Measurements from ENCODE around the gene GSTA5. TPM values are rescaled to one million over a fixed set of nuclear protein-coding genes. Genes with fewer than 3 reads are reported as not detected.
A peak's percentile ranks its signal among the peaks of the same experiment; 100 is the strongest.
"Not testable (repeated sequence)": the region's sequence is repeated elsewhere in the genome, so short reads cannot be mapped to it uniquely, and the experiment has no call there.

Gene GSTA5
- not detected for polyA plus RNA-seq

DNA sequence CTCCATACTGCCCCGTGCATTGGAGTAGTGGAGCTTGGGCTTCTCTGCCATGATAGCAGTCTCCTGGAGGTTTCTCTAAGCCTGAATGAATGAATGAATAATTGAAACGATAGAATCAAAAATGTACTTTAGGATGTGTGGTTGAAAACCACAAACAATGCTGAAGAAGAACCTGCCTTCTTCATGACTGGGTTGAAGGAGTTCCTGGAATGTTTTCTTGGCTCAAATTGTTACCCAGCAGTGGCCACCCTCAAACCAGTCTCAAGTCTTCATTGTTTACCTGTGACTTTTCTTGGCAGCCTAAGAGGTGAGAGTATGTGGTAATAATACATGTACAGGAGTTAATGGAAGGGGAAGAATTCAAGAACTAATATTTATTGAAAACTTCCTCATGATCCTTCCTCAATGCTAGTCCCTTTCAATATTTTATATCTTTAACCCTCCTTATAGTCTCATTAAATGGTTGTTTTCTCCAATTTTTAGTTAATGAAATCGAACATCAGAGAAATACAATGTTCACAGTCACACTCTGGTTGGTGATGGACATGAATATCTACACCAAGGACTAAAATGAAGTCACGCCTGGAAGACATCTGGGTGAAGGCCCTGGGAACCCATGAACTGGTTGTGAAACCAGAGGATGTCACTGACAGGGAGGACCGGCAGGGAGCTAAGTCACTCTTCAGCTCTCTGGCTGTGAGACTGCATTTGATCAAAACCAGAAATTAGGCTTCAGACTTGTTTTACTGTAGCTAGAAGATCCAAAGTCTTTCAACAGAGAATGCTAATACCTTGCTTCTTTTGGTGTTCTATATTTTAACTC lies at the start of gene GSTA5:
Gene GSTA5 (minus strand): TSS at position 51 of the 823 bp plus-strand sequence.
- H3K27me3 Mint-ChIP-seq (ENCODE audit: low read depth in 3 of 3): peaks cover 6 to 8% (median 7%) of the 10 kb centered on the region in 3 donors
- no peak within 1 kb of the TSS for H3K4me3 Mint-ChIP-seq
- no peaks in the 10 kb centered on the region for H3K4me1 Mint-ChIP-seq

GRCh38 chr6:52890018-52890417 lies 49.4 kb upstream of the GSTA5 start:
- Mint-ChIP-seq H3K36me3 (no peaks in the 10 kb centered on the region), H3K27me3 (ENCODE audit: low read depth in 3 of 3) (peaks cover 2% of the 10 kb centered on the region in 3 donors), H3K9me3 (no peaks in the 10 kb centered on the region), H3K4me1 (no peaks in the 10 kb centered on the region), H3K27ac (no peak overlapping the region), H3K4me3 (no peak overlapping the region)
- DNase-seq: no peak

More for the DNA sequence above, at the start of gene GSTA5:
- H3K27ac Mint-ChIP-seq: no peak within 1 kb of the TSS
- no peaks in the 10 kb centered on the region for H3K36me3 Mint-ChIP-seq
- DNase-seq: no peak
- H3K9me3 Mint-ChIP-seq: no peaks in the 10 kb centered on the region

DNA sequence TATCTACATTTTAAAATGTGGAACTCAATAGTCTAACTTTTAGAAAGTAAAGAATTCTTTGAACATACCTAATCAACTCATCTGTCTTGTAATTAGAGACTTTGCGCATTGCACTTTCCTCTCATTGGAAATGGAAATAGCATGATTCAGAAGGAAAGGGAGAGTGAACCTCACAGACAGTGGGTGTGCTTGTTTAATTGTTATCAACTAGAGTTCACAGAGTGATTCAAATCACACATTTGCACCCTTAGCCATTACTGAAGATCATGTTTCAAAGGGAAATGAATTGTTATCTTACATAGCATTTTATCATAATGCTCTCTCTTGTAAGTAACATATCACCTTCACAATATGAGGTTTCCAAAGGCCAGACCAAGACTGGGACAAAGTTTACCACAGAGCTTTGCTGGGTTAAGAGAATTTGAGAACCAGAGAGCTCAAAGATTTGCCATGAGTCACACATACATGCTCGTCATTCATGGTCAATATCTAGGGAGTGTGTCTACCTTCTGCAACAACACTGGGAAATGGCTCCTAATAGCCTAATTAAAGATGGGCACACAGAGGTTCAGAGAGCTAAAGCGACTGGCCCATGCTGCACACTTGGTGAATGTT lies 47.4 kb upstream of the GSTA5 start:
- Mint-ChIP-seq H3K4me3 (no peak overlapping the region), H3K36me3 (no peaks in the 10 kb centered on the region), H3K4me1 (no peaks in the 10 kb centered on the region), H3K27me3 (ENCODE audit: low read depth in 3 of 3) (peaks cover 0 to 2% (median 2%) of the 10 kb centered on the region in 3 donors), H3K9me3 (no peaks in the 10 kb centered on the region), H3K27ac (no peak overlapping the region)
- no peak for DNase-seq

- peaks cover 0 to 2% (median 0%) of the 10 kb centered on the region in 3 donors for H3K27me3 Mint-ChIP-seq (ENCODE audit: low read depth in 3 of 3)
- DNase-seq: peak; percentile 61 to 70 (median 69)
- H3K36me3 Mint-ChIP-seq: no peaks in the 10 kb centered on the region
- no peaks in the 10 kb centered on the region for H3K9me3 Mint-ChIP-seq
- H3K27ac Mint-ChIP-seq: peak overlapping the region in 4 of 6 donors; percentile 31 to 82 (median 60)
- peaks cover 6 to 7% of the 10 kb centered on the region in 2 donors for H3K4me1 Mint-ChIP-seq
- peak overlapping the region; percentile 83 to 90 (median 86) for H3K4me3 Mint-ChIP-seq
Measured at GRCh38 chr6:52881996-52882841, 41.6 kb upstream of the GSTA5 start.

DNA sequence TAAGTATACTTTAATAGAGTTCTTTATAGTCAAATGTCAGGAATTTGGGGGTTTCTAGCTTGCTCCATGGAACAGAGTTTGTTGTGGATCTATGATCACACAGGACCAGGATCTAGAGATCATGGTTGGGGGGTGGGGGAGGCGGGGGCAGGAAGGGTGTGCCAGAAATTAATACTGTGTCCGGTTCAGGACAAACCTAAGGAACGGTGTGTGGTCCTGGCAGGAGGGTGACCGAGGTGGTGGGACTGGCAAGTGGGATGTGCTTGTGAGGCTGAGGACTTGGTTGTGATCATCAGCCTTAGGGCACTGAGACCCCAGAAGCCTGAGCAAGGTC lies 41.0 kb upstream of the GSTA5 start:
- Mint-ChIP-seq H3K9me3 (no peaks in the 10 kb centered on the region), H3K4me1 (peaks cover 6 to 7% of the 10 kb centered on the region in 2 donors), H3K27me3 (ENCODE audit: low read depth in 3 of 3) (peaks cover 0 to 2% (median 0%) of the 10 kb centered on the region in 3 donors), H3K27ac (no peak overlapping the region), H3K36me3 (no peaks in the 10 kb centered on the region), H3K4me3 (peak overlapping the region; percentile 83 to 90 (median 86))
- DNase-seq: no peak

DNA sequence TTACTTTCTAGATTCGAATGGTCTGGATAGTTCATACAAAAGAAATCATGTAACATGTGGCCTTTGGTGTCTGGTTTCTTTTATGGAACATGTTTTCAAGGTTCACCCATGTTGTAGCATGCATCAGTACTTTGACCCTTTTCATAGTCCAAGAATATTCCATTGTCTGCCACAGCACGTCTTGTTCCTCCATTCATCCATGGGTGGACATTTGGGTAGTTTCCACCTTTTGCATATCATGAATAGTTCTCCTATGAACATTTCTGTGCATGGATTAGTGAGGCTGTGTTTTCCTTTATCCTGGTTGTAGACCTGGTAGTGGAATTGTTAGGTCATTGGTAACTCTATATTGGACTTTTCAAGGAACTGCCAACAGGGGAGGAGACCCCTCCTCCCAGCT lies 37.2 kb upstream of the GSTA5 start:
- H3K9me3 Mint-ChIP-seq: peaks cover 0 to 2% (median 0%) of the 10 kb centered on the region in 6 donors
- no peak for DNase-seq
- H3K27ac Mint-ChIP-seq: no peak overlapping the region
- H3K4me3 Mint-ChIP-seq: no peak overlapping the region
- H3K36me3 Mint-ChIP-seq: no peaks in the 10 kb centered on the region
- peaks cover 6 to 7% of the 10 kb centered on the region in 2 donors for H3K4me1 Mint-ChIP-seq
- peaks cover 2 to 4% (median 2%) of the 10 kb centered on the region in 3 donors for H3K27me3 Mint-ChIP-seq (ENCODE audit: low read depth in 3 of 3)

GRCh38 chr6:52877168-52877567 lies 36.6 kb upstream of the GSTA5 start:
- Mint-ChIP-seq H3K4me3 (no peak overlapping the region), H3K9me3 (peaks cover 0 to 2% (median 0%) of the 10 kb centered on the region in 6 donors), H3K27me3 (ENCODE audit: low read depth in 3 of 3) (peaks cover 2 to 4% (median 2%) of the 10 kb centered on the region in 3 donors), H3K27ac (no peak overlapping the region), H3K36me3 (no peaks in the 10 kb centered on the region), H3K4me1 (peaks cover 3% of the 10 kb centered on the region in 2 donors)
- DNase-seq: no peak

- no peaks in the 10 kb centered on the region for H3K36me3 Mint-ChIP-seq
- peaks cover 2 to 6% (median 2%) of the 10 kb centered on the region in 3 donors for H3K27me3 Mint-ChIP-seq (ENCODE audit: low read depth in 3 of 3)
- DNase-seq: no peak
- H3K4me3 Mint-ChIP-seq: no peak overlapping the region
- H3K4me1 Mint-ChIP-seq: no peaks in the 10 kb centered on the region
- H3K27ac Mint-ChIP-seq: no peak overlapping the region
- H3K9me3 Mint-ChIP-seq: peaks cover 0 to 2% (median 0%) of the 10 kb centered on the region in 6 donors
Measured at GRCh38 chr6:52876056-52876787, 35.6 kb upstream of the GSTA5 start.

DNA sequence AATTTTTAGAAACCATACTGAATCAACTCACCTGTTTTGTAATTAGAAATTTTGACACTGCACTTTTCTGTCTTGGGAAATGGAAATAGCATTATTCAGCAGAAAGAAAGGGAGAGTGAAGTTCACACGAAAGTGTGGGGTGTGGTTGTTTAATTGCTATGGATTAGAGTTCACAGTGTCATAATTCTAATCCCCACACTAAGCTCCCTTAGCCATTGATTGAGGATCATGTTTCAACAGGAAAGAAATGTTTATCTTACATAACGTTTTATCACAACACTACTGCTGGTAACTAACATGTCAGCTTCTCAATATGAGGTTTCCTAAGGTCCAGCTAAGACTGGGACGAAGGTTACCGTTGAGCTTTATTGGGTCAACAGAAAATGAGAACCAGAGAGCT lies 31.4 kb upstream of the GSTA5 start:
- no peak for DNase-seq
- Mint-ChIP-seq H3K36me3 (no peaks in the 10 kb centered on the region), H3K4me1 (no peaks in the 10 kb centered on the region), H3K27ac (no peak overlapping the region), H3K4me3 (no peak overlapping the region), H3K27me3 (ENCODE audit: low read depth in 3 of 3) (peaks cover 0 to 8% (median 3%) of the 10 kb centered on the region in 3 donors), H3K9me3 (peaks cover 0 to 2% (median 0%) of the 10 kb centered on the region in 6 donors)

DNA sequence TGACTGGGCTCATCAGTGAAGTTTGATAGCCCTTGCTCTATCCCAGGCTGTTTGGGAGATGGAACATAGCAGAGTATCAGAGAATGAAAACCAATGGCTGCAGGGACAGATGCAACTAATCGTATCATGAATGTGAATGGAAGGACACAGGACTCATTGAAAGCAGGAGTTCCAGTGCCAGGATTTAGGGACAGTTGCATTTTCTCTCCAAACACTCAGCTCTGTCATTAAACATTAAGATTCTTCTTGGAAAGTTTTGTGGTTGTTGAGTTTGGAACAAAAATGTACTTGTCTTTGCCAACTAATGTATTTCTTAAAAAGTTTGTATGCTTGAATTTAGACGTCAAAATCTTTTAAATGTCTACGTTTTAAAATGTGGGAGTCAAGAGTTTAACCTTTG lies 31.0 kb upstream of the GSTA5 start:
- peaks cover 0 to 2% (median 0%) of the 10 kb centered on the region in 6 donors for H3K9me3 Mint-ChIP-seq
- H3K27ac Mint-ChIP-seq: no peak overlapping the region
- peaks cover 0 to 8% (median 3%) of the 10 kb centered on the region in 3 donors for H3K27me3 Mint-ChIP-seq (ENCODE audit: low read depth in 3 of 3)

DNA sequence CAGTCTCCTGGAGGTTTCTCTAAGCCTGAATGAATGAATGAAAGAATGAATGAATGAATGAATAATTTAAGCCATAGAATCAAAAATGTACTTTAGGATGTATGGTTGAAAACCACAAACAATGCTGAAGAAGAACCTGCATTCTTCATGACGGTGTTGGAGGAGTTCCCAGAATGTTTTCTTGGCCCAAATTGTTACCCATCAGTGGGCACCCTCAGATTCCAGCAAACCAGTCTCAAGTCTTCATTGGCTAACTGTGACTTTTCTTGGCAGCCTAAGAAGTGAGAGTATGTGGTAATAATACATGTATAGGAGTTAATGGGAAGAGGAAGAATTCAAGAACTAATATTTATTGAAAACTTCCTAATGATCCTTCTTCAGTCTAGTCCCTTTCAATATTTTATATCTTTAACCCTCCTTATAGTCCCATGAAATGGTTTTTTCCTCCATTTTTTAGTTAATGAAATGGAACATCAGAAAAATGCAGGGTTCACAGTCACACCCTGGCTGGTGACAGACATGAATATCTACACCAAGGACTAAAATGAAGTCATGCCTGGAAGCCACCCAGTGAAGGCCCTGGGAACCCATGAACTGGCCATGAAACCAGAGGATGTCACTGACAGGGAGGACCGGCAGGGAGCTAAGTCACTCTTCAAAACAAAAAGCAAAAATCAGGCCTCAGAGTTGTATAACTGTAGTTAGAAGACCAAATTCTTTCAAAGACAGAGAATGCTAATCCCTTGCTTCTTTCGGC lies 29.9 kb upstream of the GSTA5 start:
- H3K27ac Mint-ChIP-seq; DNase-seq; H3K9me3 Mint-ChIP-seq; H3K4me1 Mint-ChIP-seq; H3K36me3 Mint-ChIP-seq; H3K27me3 Mint-ChIP-seq (ENCODE audit: low read depth in 3 of 3); H3K4me3 Mint-ChIP-seq: not testable (repeated sequence)

More for the DNA sequence above, 31.0 kb upstream of the GSTA5 start:
- Mint-ChIP-seq H3K4me3 (no peak overlapping the region), H3K36me3 (no peaks in the 10 kb centered on the region), H3K4me1 (no peaks in the 10 kb centered on the region)
- DNase-seq: no peak

DNA sequence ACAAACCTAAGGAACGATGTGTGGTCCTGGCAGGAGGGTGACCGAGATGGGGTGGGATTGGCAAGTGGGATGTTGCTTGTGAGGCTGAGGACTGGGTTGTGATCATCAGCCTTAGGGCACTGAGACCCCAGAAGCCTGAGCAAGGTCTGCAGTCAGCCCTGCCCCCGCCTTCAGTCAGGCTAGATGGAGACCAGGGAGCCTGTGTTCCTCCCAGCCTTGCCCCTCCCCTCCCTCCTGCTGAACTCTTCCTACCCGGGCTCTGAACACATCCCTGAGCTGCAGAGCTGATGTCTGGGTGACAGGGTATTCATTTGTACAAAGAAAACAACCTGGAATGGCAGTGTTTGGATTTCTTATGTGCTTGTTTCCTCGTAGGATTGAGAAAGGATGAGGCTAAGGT lies 28.3 kb upstream of the GSTA5 start:
- not testable (repeated sequence) for H3K36me3 Mint-ChIP-seq; H3K9me3 Mint-ChIP-seq; H3K4me1 Mint-ChIP-seq; H3K27ac Mint-ChIP-seq; DNase-seq; H3K27me3 Mint-ChIP-seq (ENCODE audit: low read depth in 3 of 3); H3K4me3 Mint-ChIP-seq

DNA sequence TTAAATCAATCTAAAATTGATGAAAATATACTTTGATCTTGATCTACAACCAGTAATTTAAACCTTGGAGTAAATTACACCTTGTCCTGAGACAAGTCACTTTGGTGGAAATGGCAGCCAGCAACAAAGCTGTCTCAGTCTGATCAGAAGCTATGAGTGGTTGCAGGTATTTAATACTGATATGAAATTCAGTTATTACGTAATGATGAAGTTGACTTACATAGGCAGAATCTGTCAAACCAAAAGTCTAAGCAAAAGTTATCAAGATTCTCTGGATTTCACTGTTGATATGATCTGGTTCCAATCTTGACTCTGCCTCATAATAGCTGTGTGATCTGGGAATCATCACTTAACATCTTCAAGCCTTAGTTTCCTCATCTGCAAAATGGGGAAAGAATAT lies 27.6 kb upstream of the GSTA5 start:
- Mint-ChIP-seq H3K27me3 (ENCODE audit: low read depth in 3 of 3) (peaks cover 4 to 5% (median 4%) of the 10 kb centered on the region in 3 donors), H3K36me3 (no peaks in the 10 kb centered on the region), H3K9me3 (no peaks in the 10 kb centered on the region)

More for the DNA sequence above, 27.6 kb upstream of the GSTA5 start:
- Mint-ChIP-seq H3K4me1 (no peaks in the 10 kb centered on the region), H3K4me3 (no peak overlapping the region), H3K27ac (no peak overlapping the region)
- no peak for DNase-seq
